HL-60 (cell line): ENCODE results near the gene AGBL4.

Experiments
- CTCF ChIP-seq: IDR thresholded peaks from one replicate; pipeline ENCODE4 v1.5.1; 2011; ENCODE audit warnings: low read length, control low read depth, inconsistent platforms; ENCODE audit not compliant: insufficient read depth
- POLR2AphosphoS5 ChIP-seq: IDR thresholded peaks from 2 replicates; pipeline ENCODE4 v1.6.1; 2012; ENCODE audit warnings: low read depth
- REST ChIP-seq: IDR thresholded peaks from 2 replicates; pipeline ENCODE4 v1.6.1; 2012; ENCODE audit warnings: low read depth; ENCODE audit not compliant: insufficient replicate concordance
- SPI1 ChIP-seq: IDR thresholded peaks from 2 replicates; pipeline ENCODE4 v1.6.1; 2012; ENCODE audit warnings: low read depth, mild to moderate bottlenecking, borderline replicate concordance

GRCh38 chr1:48674641-48675040 is 1349.1 kb downstream of the AGBL4 start:
- TF ChIP-seq REST (no peak), CTCF (no peak), POLR2AphosphoS5 (no peak), SPI1 (no peak)
